NCI-H1417 (cell line): Measurements from ENCODE around the gene SORCS2.

ENCODE experiments used
- DNase-seq, 3 experiments: peaks; one replicate each; lab custom pipeline; 2025; lab: John Stamatoyannopoulos, UW

Gene SORCS2

DNA sequence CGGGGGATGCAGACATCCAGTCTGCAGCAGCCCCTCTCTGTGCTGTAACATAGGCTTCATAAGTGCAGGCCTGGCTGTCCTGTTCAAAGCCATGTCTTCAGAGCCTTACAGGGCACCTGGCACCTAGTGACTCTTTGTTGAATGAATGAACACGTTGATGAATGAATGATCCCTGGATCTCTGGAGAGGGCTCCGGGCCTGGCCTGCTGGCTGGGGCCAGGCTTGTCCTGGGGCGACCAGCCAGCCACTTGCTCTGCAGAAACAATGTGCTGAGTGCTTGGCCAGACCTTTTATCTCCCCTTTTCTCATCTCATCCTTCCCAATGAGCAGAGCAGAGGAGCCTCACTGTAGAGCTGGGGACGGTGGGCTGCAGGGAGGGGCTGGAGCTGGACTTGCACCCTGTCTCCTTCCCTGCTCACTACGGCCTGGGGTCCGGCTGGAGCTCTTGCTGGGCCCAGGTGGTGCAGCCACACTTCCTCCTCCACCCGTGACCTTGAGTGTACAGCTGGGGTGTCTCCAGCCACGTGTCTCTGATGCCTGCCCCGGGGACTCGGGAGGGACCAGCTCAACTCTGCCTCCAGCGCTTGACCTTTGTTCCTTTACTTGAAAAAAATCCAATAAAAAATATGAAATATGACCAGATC lies 164.5 kb downstream of the SORCS2 start:
- no peak for DNase-seq

DNA sequence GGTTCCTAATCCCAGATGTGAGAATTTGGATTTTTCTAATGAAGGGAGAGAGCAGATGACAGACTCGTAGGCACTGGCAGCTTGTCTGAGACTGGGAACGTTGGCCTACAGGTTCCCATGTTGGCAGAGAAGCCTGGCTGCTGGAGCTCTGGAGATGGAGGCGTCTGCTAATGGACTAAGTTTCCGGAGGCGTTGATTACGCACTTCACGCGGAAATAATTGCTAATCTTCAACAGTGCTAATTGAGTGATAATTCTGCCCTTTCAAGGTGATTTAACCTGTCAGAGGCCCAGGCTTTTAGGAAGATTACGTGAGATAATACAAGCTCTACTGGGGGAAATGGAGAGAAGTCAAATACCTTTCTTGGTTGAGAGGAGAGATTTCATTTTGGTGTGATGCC lies 165.0 kb downstream of the SORCS2 start:
- DNase-seq, result peak in 2 of 3 experiments; percentile 66 to 92

DNA sequence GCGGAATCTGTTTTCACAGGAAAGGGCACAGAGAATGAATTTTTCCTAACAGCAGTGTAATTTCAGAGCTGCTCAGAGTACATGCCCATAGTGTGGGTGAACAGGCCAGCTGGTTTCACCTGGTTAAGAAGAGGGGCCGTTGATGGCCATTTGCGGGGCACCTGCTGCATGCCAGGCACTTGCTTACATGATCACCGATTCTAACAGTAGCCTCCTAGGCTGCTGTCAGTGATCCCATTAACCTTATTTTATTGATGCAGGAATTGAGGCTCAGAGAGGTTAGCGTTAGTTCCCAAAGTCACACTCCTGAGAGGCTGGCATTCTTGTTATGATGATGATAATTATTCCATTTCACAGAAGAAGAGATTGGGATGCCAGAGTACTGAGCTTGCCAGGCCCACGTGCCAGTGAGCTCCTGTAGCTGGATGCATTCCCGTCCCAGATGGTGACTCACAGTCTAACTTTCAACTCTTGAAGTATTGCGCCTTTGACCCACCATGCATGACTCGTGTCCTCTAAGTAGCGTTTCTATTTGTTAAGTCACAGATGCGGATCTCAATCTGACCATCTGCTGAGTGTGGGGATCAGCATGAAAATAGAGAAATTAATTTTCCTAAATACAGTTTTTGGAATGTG lies 165.9 kb downstream of the SORCS2 start:
- DNase-seq, result peak in 1 of 3 experiments; percentile 34

DNA sequence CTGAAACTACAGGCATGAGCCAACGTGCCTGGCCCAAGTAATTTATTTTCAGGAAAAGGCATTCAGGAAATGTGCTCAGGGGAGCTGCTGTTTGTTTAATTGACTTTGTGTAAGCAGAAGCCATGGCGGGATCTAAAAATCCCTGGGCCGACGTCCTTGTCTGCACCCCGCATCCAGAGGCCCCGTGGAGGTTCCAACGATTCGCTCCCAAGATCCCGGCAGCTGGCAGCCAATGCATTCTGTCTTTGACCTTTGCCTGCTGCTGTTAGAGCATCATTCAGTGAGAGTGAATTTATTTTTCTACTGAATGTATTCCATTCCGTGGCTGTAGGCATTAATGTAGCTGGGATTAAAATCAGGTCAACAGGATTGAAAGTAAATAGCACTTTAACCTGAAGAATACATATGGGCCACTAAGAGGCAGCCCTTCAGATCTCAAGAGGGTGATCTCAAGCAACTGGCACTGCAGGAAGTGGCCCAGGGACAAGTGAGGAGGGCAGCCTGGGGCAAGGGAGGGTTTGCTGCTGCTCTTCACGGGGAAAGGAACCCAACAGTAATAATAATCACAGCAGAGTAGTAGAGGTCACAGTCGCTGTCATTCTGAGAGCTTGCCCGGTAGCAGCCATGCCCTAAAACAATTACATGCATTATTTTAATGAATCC lies 167.2 kb downstream of the SORCS2 start:
- peak; percentile 69 to 93 (median 90) for DNase-seq

- peak in 1 of 3 experiments; percentile 48 for DNase-seq
Observed at GRCh38 chr4:7360806-7361205, 168.5 kb downstream of the SORCS2 start.

GRCh38 chr4:7361280-7361895 lies 169.1 kb downstream of the SORCS2 start:
- peak in 2 of 3 experiments; percentile 28 to 62 for DNase-seq

- no peak for DNase-seq
Observed at GRCh38 chr4:7362341-7362740, 170.0 kb downstream of the SORCS2 start.

DNA sequence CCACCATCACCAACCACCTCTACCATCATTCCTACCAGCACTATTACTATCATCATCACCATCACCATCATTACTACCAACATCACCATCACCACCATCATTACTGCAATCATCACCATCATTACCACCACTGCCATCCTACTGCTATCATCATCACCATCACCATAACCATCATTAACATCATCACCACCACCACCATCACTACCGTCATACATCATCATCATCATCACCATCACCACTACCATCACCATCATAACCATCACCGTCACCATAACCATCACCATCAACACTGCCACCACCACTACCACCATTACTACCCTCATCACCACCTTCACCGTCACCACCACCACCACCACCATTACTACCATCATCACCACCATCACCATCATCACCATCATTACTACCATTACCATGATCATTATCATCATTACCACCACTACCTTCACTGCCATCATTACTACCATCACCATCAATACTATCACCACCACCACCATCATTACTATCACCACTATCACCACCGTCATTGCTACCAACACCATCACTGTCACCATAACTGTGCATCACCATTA lies 170.6 kb downstream of the SORCS2 start:
- no peak for DNase-seq

DNA sequence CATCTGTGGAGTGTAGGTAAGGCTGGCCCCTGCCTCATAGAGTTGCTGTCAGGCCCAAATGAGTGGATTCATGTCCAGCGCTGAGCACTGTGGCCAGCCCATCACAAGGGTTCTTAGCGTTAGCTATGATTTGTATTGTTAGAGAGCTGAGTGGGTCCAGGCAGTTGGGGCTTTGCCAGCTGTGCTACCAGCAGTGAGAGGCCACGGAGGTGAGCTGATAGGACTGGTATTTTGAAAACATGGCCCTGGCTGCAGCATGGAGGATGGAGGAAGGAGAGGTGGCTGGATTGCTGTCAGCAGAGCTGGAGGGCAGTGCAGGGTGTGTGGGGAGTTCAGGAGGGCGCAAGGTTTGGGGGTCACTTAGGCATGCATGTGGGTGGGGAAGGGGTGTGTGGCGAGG lies 172.6 kb downstream of the SORCS2 start:
- peak; percentile 56 to 78 (median 72) for DNase-seq

- peak; percentile 95 to 99 (median 95) for DNase-seq
Observed at GRCh38 chr4:7365462-7366179, 173.3 kb downstream of the SORCS2 start.

DNA sequence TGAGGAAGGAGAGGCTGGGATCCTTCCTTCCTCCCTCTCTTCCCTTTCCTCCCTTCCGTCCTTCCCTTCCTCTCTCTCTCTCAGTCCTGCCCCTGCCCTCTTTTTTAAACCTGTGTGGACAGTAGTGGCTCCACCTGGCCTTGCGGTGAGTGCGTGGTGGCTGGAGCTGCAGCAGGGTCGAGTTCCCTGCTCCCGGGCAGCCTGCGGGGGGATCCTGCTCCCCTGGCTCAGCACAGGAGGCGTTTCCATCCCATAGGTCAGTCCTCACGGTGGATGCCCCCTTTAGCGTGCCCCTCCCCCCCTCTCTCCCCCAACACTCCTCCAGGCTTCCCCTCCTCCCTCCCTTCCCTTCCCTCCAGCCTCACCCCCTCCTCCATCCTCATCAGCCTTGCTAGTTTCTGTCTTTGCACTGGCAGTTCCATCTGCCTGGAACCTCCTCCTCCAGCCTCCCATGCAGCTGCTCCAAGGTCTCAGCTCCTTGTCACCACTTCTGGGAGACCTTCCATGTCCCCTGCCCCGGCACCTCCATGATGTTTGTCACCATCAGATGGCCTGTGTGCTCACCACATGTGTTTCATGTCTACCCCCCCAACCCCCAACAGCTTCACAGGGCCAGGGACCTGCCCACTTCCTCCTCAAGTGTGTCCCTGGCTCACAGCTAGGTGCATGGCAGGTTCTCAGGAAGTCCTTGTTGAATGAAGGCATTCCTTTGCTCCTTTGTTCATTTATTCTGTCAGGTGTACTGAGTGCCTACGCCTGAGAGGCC lies 174.0 kb downstream of the SORCS2 start:
- DNase-seq, result peak in 2 of 3 experiments; percentile 70 to 83

GRCh38 chr4:7366954-7367353 lies 174.6 kb downstream of the SORCS2 start:
- DNase-seq, result no peak

DNA sequence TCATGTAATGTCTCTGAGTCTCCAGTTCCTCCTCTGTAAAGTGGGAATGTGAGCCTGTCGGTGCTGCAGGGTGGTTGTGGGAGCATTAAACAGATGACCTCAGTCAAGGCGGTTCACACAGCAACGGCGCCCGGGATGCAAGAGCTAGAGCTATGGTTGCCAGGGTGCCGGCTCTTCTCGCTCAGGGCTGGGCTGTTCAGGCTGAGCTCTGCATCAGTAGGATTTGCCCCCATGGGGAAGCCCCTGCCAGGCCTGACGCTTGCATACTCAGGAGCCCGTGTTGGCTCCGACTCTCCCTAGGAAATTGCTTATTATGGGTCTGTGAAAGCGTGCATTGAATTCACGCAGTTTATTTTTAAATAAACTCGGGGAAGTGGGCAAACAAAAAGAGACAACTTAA lies 175.1 kb downstream of the SORCS2 start:
- DNase-seq, result peak in 2 of 3 experiments; percentile 39 to 66

- no peak for DNase-seq
Observed at GRCh38 chr4:7367864-7368277, 175.5 kb downstream of the SORCS2 start.

DNA sequence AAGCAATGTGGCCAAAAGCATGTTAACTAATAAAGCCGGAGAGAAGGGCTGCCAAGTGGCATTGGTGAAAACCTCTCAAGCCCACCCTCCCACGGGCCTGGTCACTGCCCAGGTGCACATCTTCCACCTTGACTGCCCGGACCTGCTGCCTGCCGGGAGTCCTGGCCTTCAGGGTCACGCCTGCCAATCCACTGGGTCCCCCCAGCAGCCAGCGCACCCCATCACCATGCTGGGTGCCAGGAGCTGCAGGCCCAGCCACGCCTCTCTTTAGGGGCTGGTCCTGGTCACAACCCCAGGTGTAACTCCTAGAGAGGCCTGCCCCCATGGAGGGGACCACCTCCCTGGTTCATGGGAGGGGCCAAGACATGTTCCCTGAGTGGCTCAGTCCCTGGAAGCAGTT lies 176.0 kb downstream of the SORCS2 start:
- DNase-seq, result no peak

DNA sequence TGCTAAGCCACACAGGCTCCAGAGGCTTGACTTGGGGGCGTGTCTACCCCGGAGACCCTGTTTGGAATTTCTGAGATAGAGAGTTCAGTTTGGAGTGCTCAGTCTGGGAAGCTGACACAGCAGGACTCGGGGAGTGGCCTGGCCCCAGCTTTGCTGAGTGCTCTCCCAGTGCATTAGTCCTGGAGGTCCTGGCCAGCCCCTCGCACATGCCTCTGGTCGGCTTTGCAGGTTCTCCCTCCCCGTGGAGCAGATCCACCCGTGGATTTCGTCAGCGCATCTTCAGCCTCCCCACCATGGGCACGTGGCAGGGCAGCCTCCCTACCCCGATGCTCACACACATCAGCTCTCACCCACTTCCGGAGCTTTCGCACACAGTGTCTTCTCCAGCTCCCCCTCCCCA lies 177.2 kb downstream of the SORCS2 start:
- DNase-seq, result no peak

DNA sequence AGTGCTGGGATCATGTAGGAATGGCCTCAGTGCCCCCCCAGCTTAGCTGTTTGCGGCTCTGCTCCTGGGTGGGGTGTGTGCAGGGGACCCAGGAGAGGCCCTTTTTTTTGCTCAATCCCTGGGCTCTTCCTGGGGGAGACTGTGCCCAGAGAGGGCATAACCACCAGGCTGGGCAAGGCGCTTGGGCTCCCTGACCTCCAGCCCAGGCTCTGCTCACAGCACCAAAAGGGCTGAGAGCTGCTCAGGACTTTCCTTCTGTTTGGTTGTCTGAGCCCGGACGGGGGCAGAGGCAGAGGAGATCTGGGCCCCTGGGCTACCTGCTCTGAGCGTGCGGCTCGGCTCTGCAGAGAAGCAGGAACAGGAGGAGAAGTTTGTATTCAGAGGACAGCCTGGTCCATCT lies 177.7 kb downstream of the SORCS2 start:
- DNase-seq, result no peak

GRCh38 chr4:7371210-7371941 lies 179.0 kb downstream of the SORCS2 start:
- peak in 2 of 3 experiments; percentile 34 to 67 for DNase-seq

DNA sequence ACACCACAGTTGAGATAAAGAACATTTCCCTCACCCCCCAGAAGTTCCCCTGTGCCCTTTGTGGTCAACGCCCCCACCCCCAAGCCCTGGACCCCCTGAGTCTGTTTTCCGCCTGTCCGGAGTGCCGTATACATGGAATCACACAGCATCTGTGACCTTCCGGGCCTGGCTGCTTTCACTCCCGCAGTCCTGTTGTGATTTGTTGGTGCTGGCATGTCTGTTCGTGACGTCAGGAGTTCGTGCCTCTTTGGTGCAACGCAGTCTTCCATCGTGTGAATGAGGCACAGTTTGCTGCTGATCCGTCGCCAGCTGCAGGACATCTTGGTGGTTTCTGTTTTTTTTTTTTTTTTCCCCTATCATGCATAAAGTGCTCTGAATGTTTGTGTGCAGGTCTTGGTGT lies 180.3 kb downstream of the SORCS2 start:
- DNase-seq, result no peak

DNA sequence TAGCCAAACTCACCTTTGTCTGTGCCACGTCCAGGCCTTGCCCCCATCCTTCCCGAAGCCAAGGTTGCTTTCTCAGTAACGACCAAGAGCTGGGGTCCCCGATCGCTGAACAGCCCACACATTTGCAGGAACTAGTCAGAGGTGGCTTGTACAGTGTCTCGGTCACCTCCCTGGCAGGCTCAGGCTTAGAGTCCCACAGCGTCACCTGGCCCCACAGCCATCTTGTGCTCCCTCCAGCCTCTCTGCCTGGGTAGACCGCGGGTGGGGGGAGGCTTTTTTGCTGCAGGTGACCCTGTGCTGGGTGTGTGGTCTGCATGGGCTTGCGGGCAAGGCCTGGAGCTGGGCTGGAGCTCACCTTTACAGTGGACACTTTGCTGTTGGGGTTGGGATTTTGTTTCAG lies 182.2 kb downstream of the SORCS2 start:
- no peak for DNase-seq
